Keratinocyte (primary cell): ENCODE measurements around the gene ZG16B. TPM values are rescaled to one million over a fixed set of nuclear protein-coding genes. Genes with fewer than 3 reads are reported as not detected.

Source experiments
- DNase-seq: peaks from one replicate; pipeline ENCODE4 v3.0.0-alpha.2; 2011; ENCODE audit warnings: low read depth, missing footprints, low spot score
- FAIRE-seq: peaks from 2 replicates; lab custom pipeline; 2011; peaks lifted over from hg19 to GRCh38; lab: Jason Lieb, UNC
- H2AFZ ChIP-seq: 2 replicates; pipeline ENCODE4 v1.6.0; 2012; ENCODE audit warnings: low read length, control low read depth, inconsistent platforms; ENCODE audit not compliant: control insufficient read depth
- H3K27ac ChIP-seq: 2 replicates; pipeline ENCODE4 v1.5.1; 2011; ENCODE audit warnings: low read length; ENCODE audit not compliant: control insufficient read depth, insufficient read depth
- H3K27me3 ChIP-seq: 3 replicates; pipeline ENCODE4 v1.6.0; 2011; ENCODE audit warnings: low read length; ENCODE audit not compliant: control insufficient read depth, insufficient read depth; ENCODE audit errors: extremely low read depth
- H3K36me3 ChIP-seq, 2 experiments: 2 replicates in 1 of 2; 3 replicates in 1 of 2; pipeline ENCODE4 v1.5.1; 2011; ENCODE audit warnings: low read length in 2 of 2, mild to moderate bottlenecking in 1 of 2; ENCODE audit not compliant: control insufficient read depth in 2 of 2, insufficient read depth in 2 of 2; ENCODE audit errors: extremely low read depth in 1 of 2
- H3K4me1 ChIP-seq: 3 replicates; pipeline ENCODE4 v1.5.1; 2011; ENCODE audit warnings: low read length; ENCODE audit not compliant: control insufficient read depth, insufficient read depth; ENCODE audit errors: extremely low read depth
- H3K4me2 ChIP-seq: 3 replicates; pipeline ENCODE4 v1.6.0; 2011; ENCODE audit warnings: low read depth, low read length; ENCODE audit not compliant: control insufficient read depth, insufficient read depth; ENCODE audit errors: extremely low read depth
- H3K4me3 ChIP-seq, 3 experiments: fragments of 200-600 bp in 1 of 3; sonication (generic) in 1 of 3; 2 replicates in 2 of 3; 3 replicates in 1 of 3; pipeline ENCODE4 v1.5.1; 2011 to 2016; ENCODE audit warnings: low read length in 3 of 3, mild to moderate bottlenecking in 3 of 3, control low read depth in 2 of 3, inconsistent platforms in 1 of 3, low read depth in 1 of 3, mixed read lengths in 1 of 3, mixed run types in 1 of 3, moderate library complexity in 1 of 3; ENCODE audit not compliant: control insufficient read depth in 2 of 3, insufficient read depth in 2 of 3; ENCODE audit errors: extremely low read depth in 1 of 3
- H3K79me2 ChIP-seq: 2 replicates; pipeline ENCODE4 v1.6.0; 2012; ENCODE audit warnings: low read length; ENCODE audit not compliant: control insufficient read depth, insufficient read depth
- H3K9ac ChIP-seq: 3 replicates; pipeline ENCODE4 v1.6.0; 2011; ENCODE audit warnings: low read length; ENCODE audit not compliant: control insufficient read depth, insufficient read depth; ENCODE audit errors: extremely low read depth
- H3K9me1 ChIP-seq: 3 replicates; pipeline ENCODE4 v1.6.0; 2011; ENCODE audit warnings: low read length; ENCODE audit not compliant: control insufficient read depth, insufficient read depth; ENCODE audit errors: extremely low read depth
- H3K9me3 ChIP-seq: 2 replicates; pipeline ENCODE4 v1.5.1; 2012; ENCODE audit warnings: low read depth, low read length; ENCODE audit not compliant: control insufficient read depth
- H4K20me1 ChIP-seq: 3 replicates; pipeline ENCODE4 v1.6.0; 2011; ENCODE audit warnings: low read length; ENCODE audit not compliant: control insufficient read depth, insufficient read depth; ENCODE audit errors: extremely low read depth
- CTCF ChIP-seq, 3 experiments: IDR thresholded peaks in 1 of 3; conservative IDR thresholded peaks in 1 of 3; optimal IDR thresholded peaks in 1 of 3; 2 replicates in 2 of 3; 3 replicates in 1 of 3; pipeline versions ENCODE3 to v1.5.1; 2011; ENCODE audit warnings: low read length in 3 of 3, mild to moderate bottlenecking in 3 of 3, moderate library complexity in 2 of 3, control low read depth in 1 of 3, inconsistent platforms in 1 of 3; ENCODE audit not compliant: insufficient read depth in 2 of 3; ENCODE audit errors: extremely low read depth in 1 of 3
- EZH2 ChIP-seq: IDR thresholded peaks from one replicate; pipeline ENCODE4 v1.6.1; 2012; ENCODE audit warnings: inconsistent platforms, mild to moderate bottlenecking, low read length, moderate library complexity
- dilution Hi-C: fragments of 300-500 bp; cut with MboI; formaldehyde crosslinking; loops from one replicate; pipeline ENCODE4 v1.7.0; 2020; ENCODE audit warnings: low sequenced_read_pairs; ENCODE audit not compliant: extremely low pct_ligation_motif_present
- polyA plus RNA-seq, 5 experiments: library from polyadenylated mRNA; depleted of rRNA in 3 of 5; stranded (reverse) in 3 of 5; stranded (forward) in 1 of 5; unstranded in 1 of 5; fragments of >200 nt; gene quantifications; 1 replicate in 1 of 5; 2 replicates in 3 of 5; 3 replicates in 1 of 5; pipeline versions ENCODE4 v1.2.1 to v1.2.3, GENCODE V29; 2011 to 2012; ENCODE audit warnings: missing spikeins in 2 of 5, low read depth in 1 of 5, low replicate concordance in 1 of 5

ZG16B gene
- polyA plus RNA-seq, 1 donor (not counting 4 experiments of a cell fraction or from before 2014, with no cell fraction given) = 2.1 TPM

GRCh38 chr16:2785101-2785991, 44.8 kb upstream of the ZG16B start:
- dilution Hi-C loops = no loop called here
- Histone ChIP-seq H4K20me1 (no peaks in the 10 kb centered on the region), H2AFZ (peak overlapping the region; percentile 30), H3K36me3 (no peaks in the 10 kb centered on the region), H3K4me1 (no peaks in the 10 kb centered on the region), H3K9me1 (no peaks in the 10 kb centered on the region), H3K79me2 (no peaks in the 10 kb centered on the region), H3K9ac (no peak overlapping the region), H3K9me3 (no peaks in the 10 kb centered on the region), H3K27me3 (peaks cover 49% of the 10 kb centered on the region), H3K27ac (no peak overlapping the region), H3K4me2 (peak overlapping the region; percentile 54), H3K4me3 (peak overlapping the region in 2 of 3 experiments; percentile 7 to 27)
- FAIRE-seq = no peak
- DNase-seq = no peak
- TF ChIP-seq EZH2 = peak; percentile 69
- TF ChIP-seq CTCF (optimal IDR thresholded peaks at IDR 0.05 in 1 of 3, IDR thresholded peaks at IDR 0.05 in 1 of 3, conservative IDR thresholded peaks at IDR 0.05 in 1 of 3; ENCODE audit: extremely low read depth in 1 of 3, insufficient read depth in 2 of 3, low read length in 3 of 3) = peak in 1 of 3 experiments; percentile 28

- FAIRE-seq (no peak), DNase-seq (no peak)
- Histone ChIP-seq H3K4me3 (no peak overlapping the region), H3K27ac (no peak overlapping the region), H3K9me3 (no peaks in the 10 kb centered on the region), H3K4me2 (no peak overlapping the region), H4K20me1 (no peaks in the 10 kb centered on the region), H3K4me1 (no peaks in the 10 kb centered on the region), H3K79me2 (no peaks in the 10 kb centered on the region), H2AFZ (no peak overlapping the region), H3K9me1 (no peaks in the 10 kb centered on the region), H3K9ac (no peak overlapping the region), H3K36me3 (no peaks in the 10 kb centered on the region), H3K27me3 (peaks cover 57% of the 10 kb centered on the region)
- dilution Hi-C loops = no loop called here
- TF ChIP-seq CTCF (optimal IDR thresholded peaks at IDR 0.05 in 1 of 3, IDR thresholded peaks at IDR 0.05 in 1 of 3, conservative IDR thresholded peaks at IDR 0.05 in 1 of 3; ENCODE audit: extremely low read depth in 1 of 3, insufficient read depth in 2 of 3, low read length in 3 of 3) (no peak), EZH2 (no peak)
Observed at GRCh38 chr16:2786061-2786825, 43.9 kb upstream of the ZG16B start.
